ENCODE measurements around the gene THAP6. TPM values are rescaled to one million over a fixed set of nuclear protein-coding genes. Genes with fewer than 3 reads are reported as not detected.

THAP6 gene
- total and polyA plus RNA-seq, 2 experiments from 2014 or later, result 13.2 to 17.3 TPM

- H3K9me3 ChIP-seq (ENCODE audit: low read depth), result no peaks in the 10 kb centered on the region
- no peak overlapping the region for H2AFZ ChIP-seq
- H4K20me1 ChIP-seq (ENCODE audit: insufficient read depth), result no peaks in the 10 kb centered on the region
- H3K9ac ChIP-seq, result no peak overlapping the region
- H3K27me3 ChIP-seq (replicated peaks; ENCODE audit: insufficient read depth), result 0 out of 2 replicates have a peak, but pooled peaks cover 8% of the 10 kb centered on the region
- no peak for DNase-seq
- H3F3A ChIP-seq (ENCODE audit: insufficient read depth), result no peaks in the 10 kb centered on the region
- in situ Hi-C loops (cut with MboI), result no loop called here
- H3K36me3 ChIP-seq (ENCODE audit: low read depth), result no peaks in the 10 kb centered on the region
- H3K4me1 ChIP-seq (ENCODE audit: insufficient read depth), result no peaks in the 10 kb centered on the region
- no peak overlapping the region for H3K27ac ChIP-seq
- no peak overlapping the region for H3K4me2 ChIP-seq (ENCODE audit: unreplicated experiment)
- TF ChIP-seq EZH2phosphoT487 (IDR thresholded peaks at IDR 0.05; ENCODE audit: insufficient read depth, low read depth) (no peak), EZH2 (IDR thresholded peaks at IDR 0.05; ENCODE audit: insufficient read depth, poor library complexity, severe bottlenecking) (no peak)
- H3K9me2 ChIP-seq (ENCODE audit: insufficient read depth), result no peaks in the 10 kb centered on the region
- 67 to 72% methylated on average over 8 of the region's 8 CpGs for WGBS, 2 experiments (ENCODE audit: low coverage in 1 of 2, low lambda C conversion rate in 2 of 2, missing lambda C conversion rate in 2 of 2)
- H3K4me3 ChIP-seq, result no peak overlapping the region
- no peaks in the 10 kb centered on the region for H3K79me2 ChIP-seq (ENCODE audit: insufficient read depth)
Measured at GRCh38 chr4:75557696-75558095, 43.4 kb downstream of the THAP6 start.

GRCh38 chr4:75561789-75562188 is 47.5 kb downstream of the THAP6 start:
- H3K4me3 ChIP-seq, result no peak overlapping the region
- WGBS, 2 experiments (ENCODE audit: low coverage in 1 of 2, low lambda C conversion rate in 2 of 2, missing lambda C conversion rate in 2 of 2), result 66 to 70% methylated on average over 8 of the region's 8 CpGs
- H3K79me2 ChIP-seq (ENCODE audit: insufficient read depth), result no peaks in the 10 kb centered on the region
- H4K20me1 ChIP-seq (ENCODE audit: insufficient read depth), result no peaks in the 10 kb centered on the region
- H3K4me2 ChIP-seq (ENCODE audit: unreplicated experiment), result no peak overlapping the region
- no peaks in the 10 kb centered on the region for H3K36me3 ChIP-seq (ENCODE audit: low read depth)
- no peak overlapping the region for H2AFZ ChIP-seq
- no peak for DNase-seq
- H3K4me1 ChIP-seq (ENCODE audit: insufficient read depth), result no peaks in the 10 kb centered on the region
- H3K9me2 ChIP-seq (ENCODE audit: insufficient read depth), result no peaks in the 10 kb centered on the region
- 0 out of 2 replicates have a peak, but pooled peaks cover 8% of the 10 kb centered on the region for H3K27me3 ChIP-seq (replicated peaks; ENCODE audit: insufficient read depth)
- no peaks in the 10 kb centered on the region for H3F3A ChIP-seq (ENCODE audit: insufficient read depth)
- H3K9ac ChIP-seq, result no peak overlapping the region
- no peak overlapping the region for H3K27ac ChIP-seq
- no peaks in the 10 kb centered on the region for H3K9me3 ChIP-seq (ENCODE audit: low read depth)
- TF ChIP-seq EZH2phosphoT487 (IDR thresholded peaks at IDR 0.05; ENCODE audit: insufficient read depth, low read depth) (no peak), EZH2 (IDR thresholded peaks at IDR 0.05; ENCODE audit: insufficient read depth, poor library complexity, severe bottlenecking) (no peak)
- in situ Hi-C loops (cut with MboI), result no loop called here

DNA sequence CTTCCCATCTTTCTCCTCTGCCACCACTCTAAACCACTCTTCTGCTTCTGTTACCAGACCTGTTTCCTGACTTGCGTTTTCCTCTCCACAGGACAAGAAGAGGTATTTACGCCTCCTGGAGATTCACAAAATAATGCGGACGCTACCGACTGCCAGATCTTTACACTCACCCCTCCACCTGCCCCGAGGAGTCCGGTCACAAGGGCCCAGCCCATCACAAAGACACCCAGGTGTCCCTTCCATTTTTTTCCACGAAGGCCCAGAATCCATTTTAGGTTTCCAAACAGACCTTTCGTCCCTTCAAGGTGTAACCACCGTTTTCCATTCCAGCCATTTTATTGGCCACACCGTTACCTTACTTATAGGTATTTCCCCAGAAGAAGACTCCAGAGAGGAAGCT is 49.8 kb downstream of the THAP6 start:
- DNase-seq, result no peak
- H2AFZ ChIP-seq, result no peak overlapping the region
- H3K9me2 ChIP-seq (ENCODE audit: insufficient read depth), result no peaks in the 10 kb centered on the region
- no peaks in the 10 kb centered on the region for H3K4me1 ChIP-seq (ENCODE audit: insufficient read depth)
- WGBS, 2 experiments (ENCODE audit: low coverage in 1 of 2, low lambda C conversion rate in 2 of 2, missing lambda C conversion rate in 2 of 2), result 73 to 84% methylated on average over 11 of the region's 11 CpGs
- TF ChIP-seq EZH2 (IDR thresholded peaks at IDR 0.05; ENCODE audit: insufficient read depth, poor library complexity, severe bottlenecking), result no peak
- no peak for TF ChIP-seq EZH2phosphoT487 (IDR thresholded peaks at IDR 0.05; ENCODE audit: insufficient read depth, low read depth)
- in situ Hi-C loops (cut with MboI), result no loop called here
- H3K9ac ChIP-seq, result no peak overlapping the region
- no peak overlapping the region for H3K27ac ChIP-seq
- no peaks in the 10 kb centered on the region for H3F3A ChIP-seq (ENCODE audit: insufficient read depth)
- no peak overlapping the region for H3K4me3 ChIP-seq
- no peak overlapping the region for H3K4me2 ChIP-seq (ENCODE audit: unreplicated experiment)
- H3K9me3 ChIP-seq (ENCODE audit: low read depth), result no peaks in the 10 kb centered on the region
- no peaks in the 10 kb centered on the region for H3K36me3 ChIP-seq (ENCODE audit: low read depth)
- H3K27me3 ChIP-seq (replicated peaks; ENCODE audit: insufficient read depth), result 0 out of 2 replicates have a peak, but pooled peaks cover 8% of the 10 kb centered on the region
- no peaks in the 10 kb centered on the region for H3K79me2 ChIP-seq (ENCODE audit: insufficient read depth)
- H4K20me1 ChIP-seq (ENCODE audit: insufficient read depth), result no peaks in the 10 kb centered on the region

DNA sequence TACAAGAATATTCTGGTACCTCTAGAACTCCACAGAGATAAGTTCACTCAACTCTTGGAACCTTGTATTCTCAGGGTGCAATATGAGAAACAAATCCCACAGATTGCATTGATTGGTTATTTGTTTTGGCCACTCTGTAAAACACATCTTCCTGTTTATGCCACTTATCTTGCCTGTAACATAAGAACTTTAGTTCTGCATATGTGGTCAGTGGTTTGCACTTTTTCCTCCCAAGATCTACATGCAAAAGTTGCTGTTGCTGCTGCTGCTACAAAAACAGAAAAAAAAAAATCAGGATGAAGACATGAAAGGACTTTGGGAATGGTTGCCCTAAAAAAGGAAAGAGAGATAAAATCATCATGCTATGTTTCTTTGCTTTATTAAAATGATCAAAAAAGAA is 51.2 kb downstream of the THAP6 start:
- in situ Hi-C loops (cut with MboI), result no loop called here

DNA sequence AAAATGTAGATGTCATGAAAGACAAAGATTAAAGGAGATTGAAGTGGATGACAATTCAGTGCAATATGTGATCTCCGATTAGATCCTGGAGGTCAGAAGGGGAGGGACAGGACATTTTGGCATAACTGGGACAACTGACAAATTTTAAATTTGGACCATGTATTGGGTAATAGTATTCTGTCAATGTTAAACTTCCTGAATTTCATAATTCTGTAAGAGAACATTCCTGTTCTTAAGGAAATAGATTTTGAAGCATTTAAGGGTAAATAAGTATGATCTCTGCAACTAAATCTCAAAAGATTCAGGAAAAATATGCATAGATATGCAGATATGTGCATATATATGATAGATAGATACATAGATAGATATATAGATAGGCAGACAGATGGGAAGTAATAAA is 52.6 kb downstream of the THAP6 start:
- no peaks in the 10 kb centered on the region for H3K4me1 ChIP-seq (ENCODE audit: insufficient read depth)
- 38 to 41% methylated on average over 1 of the region's 1 CpG for WGBS, 2 experiments (ENCODE audit: low coverage in 1 of 2, low lambda C conversion rate in 2 of 2, missing lambda C conversion rate in 2 of 2)

More for the DNA sequence above, 51.2 kb downstream of the THAP6 start:
- no peaks in the 10 kb centered on the region for H3K4me1 ChIP-seq (ENCODE audit: insufficient read depth)
- no peaks in the 10 kb centered on the region for H4K20me1 ChIP-seq (ENCODE audit: insufficient read depth)
- H3K36me3 ChIP-seq (ENCODE audit: low read depth), result no peaks in the 10 kb centered on the region
- H3K9me2 ChIP-seq (ENCODE audit: insufficient read depth), result no peaks in the 10 kb centered on the region
- no peaks in the 10 kb centered on the region for H3K27me3 ChIP-seq (replicated peaks; ENCODE audit: insufficient read depth)
- no peaks in the 10 kb centered on the region for H3F3A ChIP-seq (ENCODE audit: insufficient read depth)
- no peak overlapping the region for H2AFZ ChIP-seq
- TF ChIP-seq EZH2 (IDR thresholded peaks at IDR 0.05; ENCODE audit: insufficient read depth, poor library complexity, severe bottlenecking) (no peak), EZH2phosphoT487 (IDR thresholded peaks at IDR 0.05; ENCODE audit: insufficient read depth, low read depth) (no peak)
- H3K4me3 ChIP-seq, result no peak overlapping the region
- H3K9me3 ChIP-seq (ENCODE audit: low read depth), result no peaks in the 10 kb centered on the region
- H3K9ac ChIP-seq, result no peak overlapping the region
- H3K27ac ChIP-seq, result no peak overlapping the region
- H3K79me2 ChIP-seq (ENCODE audit: insufficient read depth), result no peaks in the 10 kb centered on the region
- no peak for DNase-seq
- H3K4me2 ChIP-seq (ENCODE audit: unreplicated experiment), result no peak overlapping the region

More for the DNA sequence above, 52.6 kb downstream of the THAP6 start:
- no peak for DNase-seq
- in situ Hi-C loops (cut with MboI), result no loop called here
- no peak for TF ChIP-seq EZH2 (IDR thresholded peaks at IDR 0.05; ENCODE audit: insufficient read depth, poor library complexity, severe bottlenecking)
- no peak for TF ChIP-seq EZH2phosphoT487 (IDR thresholded peaks at IDR 0.05; ENCODE audit: insufficient read depth, low read depth)
- Histone ChIP-seq H4K20me1 (ENCODE audit: insufficient read depth) (no peaks in the 10 kb centered on the region), H3F3A (ENCODE audit: insufficient read depth) (no peaks in the 10 kb centered on the region), H3K9me3 (ENCODE audit: low read depth) (no peaks in the 10 kb centered on the region), H3K4me2 (ENCODE audit: unreplicated experiment) (no peak overlapping the region), H3K27ac (no peak overlapping the region), H3K9me2 (ENCODE audit: insufficient read depth) (no peaks in the 10 kb centered on the region), H3K79me2 (ENCODE audit: insufficient read depth) (no peaks in the 10 kb centered on the region), H3K4me3 (no peak overlapping the region), H3K36me3 (ENCODE audit: low read depth) (no peaks in the 10 kb centered on the region), H3K27me3 (replicated peaks; ENCODE audit: insufficient read depth) (0 out of 2 replicates have a peak, but pooled peaks cover 2% of the 10 kb centered on the region), H2AFZ (no peak overlapping the region), H3K9ac (no peak overlapping the region)

Data from GM23248 (cell line).